IMR-90 (cell line): ENCODE measurements around the gene OSTN. TPM values are rescaled to one million over a fixed set of nuclear protein-coding genes. Genes with fewer than 3 reads are reported as not detected.

Experiments
- ATAC-seq: fragments of 200-7000 bp; cut with Tn5 transposase; 2 replicates; pipeline ENCODE4 v1.9.1; 2020; ENCODE audit warnings: low read depth, mild to moderate bottlenecking, moderate library complexity
- BruUV-seq: library from RNA; stranded (reverse); fragments of 400-500 nt; replicated peaks from 2 replicates; lab custom pipeline; 2021; lab: Mats Ljungman, UMichigan
- CTCF ChIA-PET: fragments of 300-600 bp; formaldehyde crosslinking; extraction: SDS; loops from one replicate; lab custom pipeline; 2021; ENCODE audit warnings: antibody characterized with exemption; lab: Yijun Ruan, JAX
- POLR2A ChIA-PET: fragments of 300-600 bp; sonication (Branson Sonifier 250); formaldehyde crosslinking; loops from one replicate; lab custom pipeline; 2022; ENCODE audit warnings: antibody characterized with exemption; ENCODE audit not compliant: unreplicated experiment; lab: Charles Lee
- DNase-seq: peaks from one replicate; pipeline ENCODE4 v3.0.0; 2013
- H2AFZ ChIP-seq: replicated peaks from 2 replicates; pipeline ENCODE3; 2013; ENCODE audit warnings: low read length, mild to moderate bottlenecking; ENCODE audit not compliant: poor library complexity
- H2AK5ac ChIP-seq: 2 replicates; pipeline ENCODE4 v1.6.1; 2013; ENCODE audit warnings: low read depth, low read length, inconsistent platforms
- H2AK9ac ChIP-seq: replicated peaks from 2 replicates; pipeline ENCODE3; 2013; ENCODE audit warnings: mild to moderate bottlenecking, low read depth, low read length, moderate library complexity; ENCODE audit not compliant: poor library complexity
- H2BK120ac ChIP-seq: 2 replicates; pipeline ENCODE4 v1.6.1; 2013; ENCODE audit warnings: low read depth, low read length, inconsistent platforms
- H2BK15ac ChIP-seq: 3 replicates; pipeline ENCODE4 v1.6.1; 2013; ENCODE audit warnings: low read depth, low read length, inconsistent platforms
- H2BK20ac ChIP-seq: 2 replicates; pipeline ENCODE4 v1.6.1; 2013; ENCODE audit warnings: low read depth, mild to moderate bottlenecking, inconsistent platforms, low read length, moderate library complexity
- H2BK5ac ChIP-seq: 2 replicates; pipeline ENCODE4 v1.6.1; 2013; ENCODE audit warnings: mild to moderate bottlenecking, low read depth, low read length, inconsistent platforms; ENCODE audit not compliant: poor library complexity, severe bottlenecking
- H3K14ac ChIP-seq: replicated peaks from 2 replicates; pipeline ENCODE4 v1.6.1; 2013; ENCODE audit warnings: low read depth, low read length, inconsistent platforms
- H3K18ac ChIP-seq: 2 replicates; pipeline ENCODE4 v1.6.1; 2013; ENCODE audit warnings: low read depth, low read length, control low read depth
- H3K23ac ChIP-seq: 2 replicates; pipeline ENCODE4 v1.6.1; 2013; ENCODE audit warnings: low read depth, low read length, inconsistent platforms
- H3K27ac ChIP-seq: 2 replicates; pipeline ENCODE4 v1.5.1; 2013; ENCODE audit warnings: mild to moderate bottlenecking, control low read depth, low read length; ENCODE audit not compliant: insufficient read depth
- H3K27me3 ChIP-seq: 2 replicates; pipeline ENCODE4 v1.6.1; 2013; ENCODE audit warnings: low read length; ENCODE audit not compliant: control insufficient read depth, insufficient read depth
- H3K36me3 ChIP-seq: 2 replicates; pipeline ENCODE4 v1.6.1; 2013; ENCODE audit warnings: low read length, mixed read lengths; ENCODE audit not compliant: control insufficient read depth, insufficient read depth
- H3K4ac ChIP-seq: 2 replicates; pipeline ENCODE4 v1.6.1; 2013; ENCODE audit warnings: low read depth, low read length, inconsistent platforms
- H3K4me1 ChIP-seq: 2 replicates; pipeline ENCODE4 v1.6.1; 2013; ENCODE audit warnings: low read length, mixed read lengths; ENCODE audit not compliant: control insufficient read depth, insufficient read depth
- H3K4me2 ChIP-seq: 2 replicates; pipeline ENCODE4 v1.6.1; 2013; ENCODE audit warnings: low read depth, mild to moderate bottlenecking, control low read depth, low read length, moderate library complexity
- H3K4me3 ChIP-seq: 2 replicates; pipeline ENCODE4 v1.5.1; 2013; ENCODE audit warnings: low read depth, mild to moderate bottlenecking, control low read depth, low read length, moderate library complexity; ENCODE audit not compliant: insufficient read depth
- H3K56ac ChIP-seq: 2 replicates; pipeline ENCODE4 v1.6.1; 2013; ENCODE audit warnings: low read length, inconsistent platforms; ENCODE audit not compliant: insufficient read depth; ENCODE audit errors: extremely low read depth
- H3K79me1 ChIP-seq, 2 experiments: 2 replicates each; pipeline ENCODE4 v1.6.1; 2013; ENCODE audit warnings: low read length in 2 of 2, inconsistent platforms in 1 of 2, low read depth in 1 of 2
- H3K9ac ChIP-seq: 2 replicates; pipeline ENCODE4 v1.6.1; 2013; ENCODE audit warnings: low read depth, low read length, control low read depth
- H3K9me1 ChIP-seq: 2 replicates; pipeline ENCODE4 v1.6.1; 2013; ENCODE audit warnings: low read length, inconsistent platforms; ENCODE audit not compliant: insufficient read depth
- H3K9me3 ChIP-seq: 2 replicates; pipeline ENCODE4 v1.6.1; 2013; ENCODE audit warnings: low read length; ENCODE audit not compliant: control insufficient read depth, insufficient read depth
- H4K20me1 ChIP-seq: 2 replicates; pipeline ENCODE4 v1.6.1; 2013; ENCODE audit warnings: low read length, inconsistent platforms; ENCODE audit not compliant: insufficient read depth
- H4K5ac ChIP-seq: 2 replicates; pipeline ENCODE4 v1.6.1; 2013; ENCODE audit warnings: mild to moderate bottlenecking, low read depth, low read length, control low read depth
- H4K8ac ChIP-seq, 2 experiments: 2 replicates each; pipeline ENCODE4 v1.6.1; 2013; ENCODE audit warnings: low read depth in 2 of 2, low read length in 2 of 2, control low read depth in 1 of 2, inconsistent platforms in 1 of 2
- H4K91ac ChIP-seq: 2 replicates; pipeline ENCODE4 v1.6.1; 2013; ENCODE audit warnings: low read depth, low read length, inconsistent platforms; ENCODE audit not compliant: insufficient read depth
- BHLHE40 ChIP-seq: fragments of 150-350 bp; IDR thresholded peaks from 2 replicates; pipeline ENCODE4 v1.6.1; 2016; ENCODE audit warnings: mild to moderate bottlenecking, low read depth, low read length
- CEBPB ChIP-seq: IDR thresholded peaks from 2 replicates; pipeline ENCODE4 v1.6.1; 2012; ENCODE audit warnings: low read depth, low read length, improper control_type of control experiment
- CHD1 ChIP-seq: IDR thresholded peaks from 2 replicates; pipeline ENCODE4 v1.6.1; 2012; ENCODE audit warnings: low read depth, low read length, improper control_type of control experiment
- CTCF ChIP-seq: conservative IDR thresholded peaks from 2 replicates; pipeline ENCODE4 v1.5.1; 2012; ENCODE audit warnings: mild to moderate bottlenecking, low read depth, low read length, improper control_type of control experiment
- ELK1 ChIP-seq: fragments of 150-350 bp; IDR thresholded peaks from 2 replicates; pipeline ENCODE4 v1.6.1; 2016; ENCODE audit warnings: low read depth, mild to moderate bottlenecking, low read length, moderate library complexity, borderline replicate concordance
- FOS ChIP-seq: fragments of 150-350 bp; IDR thresholded peaks from 2 replicates; pipeline ENCODE4 v1.6.1; 2016; ENCODE audit warnings: low read depth, low read length
- MAFK ChIP-seq: IDR thresholded peaks from 2 replicates; pipeline ENCODE4 v1.6.1; 2012; ENCODE audit warnings: low read depth, low read length, improper control_type of control experiment
- MAZ ChIP-seq: IDR thresholded peaks from 2 replicates; pipeline ENCODE4 v1.6.1; 2012; ENCODE audit warnings: low read depth, mild to moderate bottlenecking, low read length, improper control_type of control experiment, moderate library complexity, borderline replicate concordance
- MXI1 ChIP-seq: IDR thresholded peaks from 2 replicates; pipeline ENCODE4 v1.6.1; 2012; ENCODE audit warnings: low read depth, mild to moderate bottlenecking, low read length, moderate library complexity, borderline replicate concordance
- NFE2L2 ChIP-seq: fragments of 150-350 bp; IDR thresholded peaks from 2 replicates; pipeline ENCODE4 v1.6.1; 2016; ENCODE audit warnings: low read depth, mild to moderate bottlenecking, low read length
- POLR2A ChIP-seq: IDR thresholded peaks from 2 replicates; pipeline ENCODE4 v1.6.1; 2012; ENCODE audit warnings: mild to moderate bottlenecking, low read depth, low read length
- RAD21 ChIP-seq: IDR thresholded peaks from 2 replicates; pipeline ENCODE4 v1.6.1; 2012; ENCODE audit warnings: low read length, improper control_type of control experiment
- RCOR1 ChIP-seq: IDR thresholded peaks from 2 replicates; pipeline ENCODE4 v1.6.1; 2012; ENCODE audit warnings: mild to moderate bottlenecking, low read length, improper control_type of control experiment; ENCODE audit not compliant: insufficient replicate concordance
- RFX5 ChIP-seq: IDR thresholded peaks from 2 replicates; pipeline ENCODE4 v1.8.0; 2012; ENCODE audit warnings: low read depth, mild to moderate bottlenecking, low read length, moderate library complexity
- SMC3 ChIP-seq: fragments of 150-350 bp; IDR thresholded peaks from 2 replicates; pipeline ENCODE4 v1.6.1; 2016; ENCODE audit warnings: low read depth, mild to moderate bottlenecking, antibody characterized with exemption, low read length, moderate library complexity
- WGBS, 2 experiments: methylation state at CpG; one replicate each; pipeline versions ENCODE4 v1.1.5 to v1.1.7; 2013; ENCODE audit warnings: missing lambda C conversion rate in 2 of 2; ENCODE audit not compliant: insufficient read length in 1 of 2; ENCODE audit errors: extremely low coverage in 2 of 2; 5-methylcytosine and 5-hydroxymethylcytosine counted together
- dilution Hi-C: fragments of 300-500 bp; cut with HindIII; formaldehyde crosslinking; loops from one replicate; pipeline ENCODE4 v1.14.3; 2018; ENCODE audit warnings: low sequenced_read_pairs; ENCODE audit not compliant: unreplicated experiment
- in situ Hi-C: fragments of 300-500 bp; cut with MboI; formaldehyde crosslinking; loops from 3 replicates; pipeline ENCODE4 v1.14.3; 2019; ENCODE audit warnings: low sequenced_read_pairs, inconsistent platforms, mixed read lengths
- intact Hi-C: fragments of 100-400 bp; cut with micrococcal nuclease; formaldehyde crosslinking; loops from 2 replicates; pipeline ENCODE4 v1.10.0; 2022
- polyA plus RNA-seq, 3 experiments: library from polyadenylated mRNA; depleted of rRNA; stranded (reverse); fragments of >200 nt; gene quantifications; 2 replicates each; pipeline ENCODE4 v1.2.3, GENCODE V29; 2012; ENCODE audit warnings: low replicate concordance in 1 of 3
- total RNA-seq: library from RNA; depleted of rRNA; stranded (reverse); fragments of >200 nt; gene quantifications from 2 replicates; pipeline ENCODE4 v1.2.3, GENCODE V29; 2012
- TF ChIP-seq, protein P1 (sequence below): fragments of 150-350 bp; IDR thresholded peaks from 2 replicates; pipeline ENCODE4 v1.6.1; 2017; ENCODE audit warnings: mild to moderate bottlenecking, antibody characterized with exemption, low read length, low read depth

The OSTN gene
- total and polyA plus RNA-seq, 2 of the 4 experiments (the other 2 are of a cell fraction) = not detected

GRCh38 chr3:191210032-191210431 lies 11.0 kb downstream of the OSTN start:
- H3K9ac ChIP-seq = no peak overlapping the region
- H4K8ac ChIP-seq = no peak overlapping the region
- H2AK9ac ChIP-seq = no peak overlapping the region
- 100% methylated on average over 2 of the region's 10 CpGs; no CpG with 5 or more reads in 1 of the 2 experiments for WGBS, 2 experiments
- no peak for TF ChIP-seq CHD1
- TF ChIP-seq RFX5 = no peak
- no peak for TF ChIP-seq MAFK
- TF ChIP-seq CEBPB = no peak
- TF ChIP-seq RCOR1 = no peak
- TF ChIP-seq FOS = no peak
- TF ChIP-seq MXI1 = no peak
- no peak for TF ChIP-seq CTCF
- TF ChIP-seq BHLHE40 = no peak
- TF ChIP-seq NFE2L2 = no peak
- TF ChIP-seq RAD21 = no peak
- no peak for TF ChIP-seq POLR2A
- no peak for TF ChIP-seq SMC3
- TF ChIP-seq, protein P1, sequence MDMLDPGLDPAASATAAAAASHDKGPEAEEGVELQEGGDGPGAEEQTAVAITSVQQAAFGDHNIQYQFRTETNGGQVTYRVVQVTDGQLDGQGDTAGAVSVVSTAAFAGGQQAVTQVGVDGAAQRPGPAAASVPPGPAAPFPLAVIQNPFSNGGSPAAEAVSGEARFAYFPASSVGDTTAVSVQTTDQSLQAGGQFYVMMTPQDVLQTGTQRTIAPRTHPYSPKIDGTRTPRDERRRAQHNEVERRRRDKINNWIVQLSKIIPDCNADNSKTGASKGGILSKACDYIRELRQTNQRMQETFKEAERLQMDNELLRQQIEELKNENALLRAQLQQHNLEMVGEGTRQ = no peak
- TF ChIP-seq ELK1 = no peak
- no peak for TF ChIP-seq MAZ
- ChIA-PET CTCF (no interaction called here), POLR2A (no interaction called here)
- no peak overlapping the region for H2BK20ac ChIP-seq
- no peak for ATAC-seq
- H2BK15ac ChIP-seq = no peak overlapping the region
- in situ Hi-C loops = no loop called here
- H3K9me1 ChIP-seq = no peaks in the 10 kb centered on the region
- no peaks in the 10 kb centered on the region for H3K4me1 ChIP-seq
- no peaks in the 10 kb centered on the region for H3K36me3 ChIP-seq
- no peak for DNase-seq
- no peak overlapping the region for H3K14ac ChIP-seq
- no TSS peak for BruUV-seq
- no peak overlapping the region for H3K4me3 ChIP-seq
- dilution Hi-C loops = no loop called here
- no peak overlapping the region for H3K56ac ChIP-seq
- intact Hi-C loops = no loop called here
- no peaks in the 10 kb centered on the region for H3K9me3 ChIP-seq
- no peak overlapping the region for H3K4me2 ChIP-seq
- H2BK5ac ChIP-seq = no peak overlapping the region
- H3K4ac ChIP-seq = no peak overlapping the region
- no peak overlapping the region for H2AK5ac ChIP-seq
- H3K18ac ChIP-seq = no peak overlapping the region
- H3K79me1 ChIP-seq = no peaks in the 10 kb centered on the region
- H3K27ac ChIP-seq = no peak overlapping the region
- H3K23ac ChIP-seq = no peak overlapping the region
- no peak overlapping the region for H4K5ac ChIP-seq
- H4K91ac ChIP-seq = no peak overlapping the region
- H2BK120ac ChIP-seq = no peak overlapping the region
- H3K27me3 ChIP-seq = no peaks in the 10 kb centered on the region
- no peaks in the 10 kb centered on the region for H4K20me1 ChIP-seq
- no peak overlapping the region for H2AFZ ChIP-seq
